GM12878 (cell line): Measurements from ENCODE around the gene CA9.

Source experiments
- BACH1 ChIP-seq: fragments of 450-650 bp; IDR thresholded peaks from 2 replicates; pipeline ENCODE4 v1.6.1; 2017; ENCODE audit warnings: mild to moderate bottlenecking, borderline replicate concordance
- JUNB ChIP-seq: IDR thresholded peaks from 2 replicates; pipeline ENCODE4 v1.6.1; 2016; ENCODE audit warnings: antibody characterized with exemption, mild to moderate bottlenecking
- PML ChIP-seq: IDR thresholded peaks from 2 replicates; pipeline ENCODE4 v1.6.1; 2012; ENCODE audit warnings: low read length, inconsistent platforms
- POLR2A ChIP-seq: IDR thresholded peaks from 2 replicates; pipeline ENCODE4 v1.6.1; 2011; ENCODE audit warnings: low read depth, mild to moderate bottlenecking, low read length
- RAD21 ChIP-seq: IDR thresholded peaks from 2 replicates; pipeline ENCODE4 v1.6.1; 2011; ENCODE audit warnings: mild to moderate bottlenecking, low read depth, low read length, moderate library complexity; ENCODE audit not compliant: insufficient read depth
- TAF1 ChIP-seq: IDR thresholded peaks from 2 replicates; pipeline ENCODE4 v1.6.1; 2011; ENCODE audit warnings: mild to moderate bottlenecking, low read depth, low read length, borderline replicate concordance
- TARDBP ChIP-seq: IDR thresholded peaks from 2 replicates; pipeline ENCODE4 v1.6.1; 2016; ENCODE audit warnings: borderline replicate concordance
- YBX1 ChIP-seq: fragments of 450-650 bp; IDR thresholded peaks from 2 replicates; pipeline ENCODE4 v1.6.1; 2016; ENCODE audit warnings: antibody characterized with exemption
- YY1 ChIP-seq: IDR thresholded peaks from 2 replicates; pipeline ENCODE4 v1.6.1; 2011; ENCODE audit warnings: low read depth, mild to moderate bottlenecking, low read length
- TF ChIP-seq, protein P1 (sequence below): fragments of 450-650 bp; IDR thresholded peaks from 2 replicates; pipeline ENCODE4 v1.6.1; 2016; ENCODE audit warnings: mild to moderate bottlenecking, moderate library complexity, borderline replicate concordance
- TF ChIP-seq, protein P2 (sequence below), 3 experiments: IDR thresholded peaks in 2 of 3; conservative IDR thresholded peaks in 1 of 3; 2 replicates each; pipeline ENCODE4 v1.5.1; 2011; ENCODE audit warnings: low read depth in 3 of 3, low read length in 3 of 3, mild to moderate bottlenecking in 3 of 3, control low read depth in 2 of 3, moderate library complexity in 2 of 3, inconsistent platforms in 1 of 3, mixed read lengths in 1 of 3; ENCODE audit not compliant: control insufficient read depth in 2 of 3, insufficient read depth in 1 of 3; ENCODE audit errors: extremely low read depth in 1 of 3
- TF ChIP-seq, protein P3 (sequence below): fragments of 450-650 bp; formaldehyde crosslinking; IDR thresholded peaks from 2 replicates; pipeline ENCODE4 v1.4.0; 2022; ENCODE audit warnings: mild to moderate bottlenecking, moderate library complexity

DNA sequence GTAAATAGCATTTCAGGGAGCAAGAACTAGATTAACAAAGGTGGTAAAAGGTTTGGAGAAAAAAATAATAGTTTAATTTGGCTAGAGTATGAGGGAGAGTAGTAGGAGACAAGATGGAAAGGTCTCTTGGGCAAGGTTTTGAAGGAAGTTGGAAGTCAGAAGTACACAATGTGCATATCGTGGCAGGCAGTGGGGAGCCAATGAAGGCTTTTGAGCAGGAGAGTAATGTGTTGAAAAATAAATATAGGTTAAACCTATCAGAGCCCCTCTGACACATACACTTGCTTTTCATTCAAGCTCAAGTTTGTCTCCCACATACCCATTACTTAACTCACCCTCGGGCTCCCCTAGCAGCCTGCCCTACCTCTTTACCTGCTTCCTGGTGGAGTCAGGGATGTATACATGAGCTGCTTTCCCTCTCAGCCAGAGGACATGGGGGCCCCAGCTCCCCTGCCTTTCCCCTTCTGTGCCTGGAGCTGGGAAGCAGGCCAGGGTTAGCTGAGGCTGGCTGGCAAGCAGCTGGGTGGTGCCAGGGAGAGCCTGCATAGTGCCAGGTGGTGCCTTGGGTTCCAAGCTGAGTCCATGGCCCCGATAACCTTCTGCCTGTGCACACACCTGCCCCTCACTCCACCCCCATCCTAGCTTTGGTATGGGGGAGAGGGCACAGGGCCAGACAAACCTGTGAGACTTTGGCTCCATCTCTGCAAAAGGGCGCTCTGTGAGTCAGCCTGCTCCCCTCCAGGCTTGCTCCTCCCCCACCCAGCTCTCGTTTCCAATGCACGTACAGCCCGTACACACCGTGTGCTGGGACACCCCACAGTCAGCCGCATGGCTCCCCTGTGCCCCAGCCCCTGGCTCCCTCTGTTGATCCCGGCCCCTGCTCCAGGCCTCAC is at the start of gene CA9:
- TF ChIP-seq, protein P1, sequence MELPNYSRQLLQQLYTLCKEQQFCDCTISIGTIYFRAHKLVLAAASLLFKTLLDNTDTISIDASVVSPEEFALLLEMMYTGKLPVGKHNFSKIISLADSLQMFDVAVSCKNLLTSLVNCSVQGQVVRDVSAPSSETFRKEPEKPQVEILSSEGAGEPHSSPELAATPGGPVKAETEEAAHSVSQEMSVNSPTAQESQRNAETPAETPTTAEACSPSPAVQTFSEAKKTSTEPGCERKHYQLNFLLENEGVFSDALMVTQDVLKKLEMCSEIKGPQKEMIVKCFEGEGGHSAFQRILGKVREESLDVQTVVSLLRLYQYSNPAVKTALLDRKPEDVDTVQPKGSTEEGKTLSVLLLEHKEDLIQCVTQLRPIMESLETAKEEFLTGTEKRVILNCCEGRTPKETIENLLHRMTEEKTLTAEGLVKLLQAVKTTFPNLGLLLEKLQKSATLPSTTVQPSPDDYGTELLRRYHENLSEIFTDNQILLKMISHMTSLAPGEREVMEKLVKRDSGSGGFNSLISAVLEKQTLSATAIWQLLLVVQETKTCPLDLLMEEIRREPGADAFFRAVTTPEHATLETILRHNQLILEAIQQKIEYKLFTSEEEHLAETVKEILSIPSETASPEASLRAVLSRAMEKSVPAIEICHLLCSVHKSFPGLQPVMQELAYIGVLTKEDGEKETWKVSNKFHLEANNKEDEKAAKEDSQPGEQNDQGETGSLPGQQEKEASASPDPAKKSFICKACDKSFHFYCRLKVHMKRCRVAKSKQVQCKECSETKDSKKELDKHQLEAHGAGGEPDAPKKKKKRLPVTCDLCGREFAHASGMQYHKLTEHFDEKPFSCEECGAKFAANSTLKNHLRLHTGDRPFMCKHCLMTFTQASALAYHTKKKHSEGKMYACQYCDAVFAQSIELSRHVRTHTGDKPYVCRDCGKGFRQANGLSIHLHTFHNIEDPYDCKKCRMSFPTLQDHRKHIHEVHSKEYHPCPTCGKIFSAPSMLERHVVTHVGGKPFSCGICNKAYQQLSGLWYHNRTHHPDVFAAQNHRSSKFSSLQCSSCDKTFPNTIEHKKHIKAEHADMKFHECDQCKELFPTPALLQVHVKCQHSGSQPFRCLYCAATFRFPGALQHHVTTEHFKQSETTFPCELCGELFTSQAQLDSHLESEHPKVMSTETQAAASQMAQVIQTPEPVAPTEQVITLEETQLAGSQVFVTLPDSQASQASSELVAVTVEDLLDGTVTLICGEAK: no peak
- TF ChIP-seq POLR2A: no peak
- TF ChIP-seq, protein P2, sequence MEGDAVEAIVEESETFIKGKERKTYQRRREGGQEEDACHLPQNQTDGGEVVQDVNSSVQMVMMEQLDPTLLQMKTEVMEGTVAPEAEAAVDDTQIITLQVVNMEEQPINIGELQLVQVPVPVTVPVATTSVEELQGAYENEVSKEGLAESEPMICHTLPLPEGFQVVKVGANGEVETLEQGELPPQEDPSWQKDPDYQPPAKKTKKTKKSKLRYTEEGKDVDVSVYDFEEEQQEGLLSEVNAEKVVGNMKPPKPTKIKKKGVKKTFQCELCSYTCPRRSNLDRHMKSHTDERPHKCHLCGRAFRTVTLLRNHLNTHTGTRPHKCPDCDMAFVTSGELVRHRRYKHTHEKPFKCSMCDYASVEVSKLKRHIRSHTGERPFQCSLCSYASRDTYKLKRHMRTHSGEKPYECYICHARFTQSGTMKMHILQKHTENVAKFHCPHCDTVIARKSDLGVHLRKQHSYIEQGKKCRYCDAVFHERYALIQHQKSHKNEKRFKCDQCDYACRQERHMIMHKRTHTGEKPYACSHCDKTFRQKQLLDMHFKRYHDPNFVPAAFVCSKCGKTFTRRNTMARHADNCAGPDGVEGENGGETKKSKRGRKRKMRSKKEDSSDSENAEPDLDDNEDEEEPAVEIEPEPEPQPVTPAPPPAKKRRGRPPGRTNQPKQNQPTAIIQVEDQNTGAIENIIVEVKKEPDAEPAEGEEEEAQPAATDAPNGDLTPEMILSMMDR (IDR thresholded peaks at IDR 0.05 in 2 of 3, conservative IDR thresholded peaks at IDR 0.05 in 1 of 3; ENCODE audit: control insufficient read depth in 2 of 3, extremely low read depth in 1 of 3, insufficient read depth in 1 of 3, low read depth in 3 of 3, low read length in 3 of 3): no peak
- TF ChIP-seq, protein P3, sequence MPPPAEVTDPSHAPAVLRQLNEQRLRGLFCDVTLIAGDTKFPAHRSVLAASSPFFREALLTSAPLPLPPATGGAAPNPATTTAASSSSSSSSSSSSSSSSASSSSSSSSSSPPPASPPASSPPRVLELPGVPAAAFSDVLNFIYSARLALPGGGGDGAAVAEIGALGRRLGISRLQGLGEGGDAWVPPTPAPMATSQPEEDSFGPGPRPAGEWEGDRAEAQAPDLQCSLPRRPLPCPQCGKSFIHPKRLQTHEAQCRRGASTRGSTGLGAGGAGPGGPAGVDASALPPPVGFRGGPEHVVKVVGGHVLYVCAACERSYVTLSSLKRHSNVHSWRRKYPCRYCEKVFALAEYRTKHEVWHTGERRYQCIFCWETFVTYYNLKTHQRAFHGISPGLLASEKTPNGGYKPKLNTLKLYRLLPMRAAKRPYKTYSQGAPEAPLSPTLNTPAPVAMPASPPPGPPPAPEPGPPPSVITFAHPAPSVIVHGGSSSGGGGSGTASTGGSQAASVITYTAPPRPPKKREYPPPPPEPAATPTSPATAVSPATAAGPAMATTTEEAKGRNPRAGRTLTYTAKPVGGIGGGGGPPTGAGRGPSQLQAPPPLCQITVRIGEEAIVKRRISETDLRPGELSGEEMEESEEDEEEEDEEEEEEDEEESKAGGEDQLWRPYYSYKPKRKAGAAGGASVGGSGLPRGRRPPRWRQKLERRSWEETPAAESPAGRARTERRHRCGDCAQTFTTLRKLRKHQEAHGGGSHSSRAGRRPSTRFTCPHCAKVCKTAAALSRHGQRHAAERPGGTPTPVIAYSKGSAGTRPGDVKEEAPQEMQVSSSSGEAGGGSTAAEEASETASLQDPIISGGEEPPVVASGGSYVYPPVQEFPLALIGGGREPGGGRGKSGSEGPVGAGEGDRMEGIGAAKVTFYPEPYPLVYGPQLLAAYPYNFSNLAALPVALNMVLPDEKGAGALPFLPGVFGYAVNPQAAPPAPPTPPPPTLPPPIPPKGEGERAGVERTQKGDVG (CRISPR knock-in tag): no peak
- no peak for TF ChIP-seq RAD21
- no peak for TF ChIP-seq BACH1
- no peak for TF ChIP-seq YY1
- no peak for TF ChIP-seq PML
- TF ChIP-seq JUNB: no peak
- no peak for TF ChIP-seq TARDBP
- no peak for TF ChIP-seq YBX1
- TF ChIP-seq TAF1: no peak
